GM19240 (cell line): Measurements from ENCODE around the gene NEMF.
"Not testable (repeated sequence)": the region's sequence is repeated elsewhere in the genome, so short reads cannot be mapped to it uniquely, and the experiment has no call there.

ENCODE experiments used
- DNase-seq: peaks from one replicate; pipeline ENCODE4 v3.0.0; 2011; ENCODE audit warnings: low spot score; ENCODE audit not compliant: insufficient read length

The NEMF gene

GRCh38 chr14:49761839-49762551, 90.6 kb downstream of the NEMF start:
- DNase-seq: no peak

DNA sequence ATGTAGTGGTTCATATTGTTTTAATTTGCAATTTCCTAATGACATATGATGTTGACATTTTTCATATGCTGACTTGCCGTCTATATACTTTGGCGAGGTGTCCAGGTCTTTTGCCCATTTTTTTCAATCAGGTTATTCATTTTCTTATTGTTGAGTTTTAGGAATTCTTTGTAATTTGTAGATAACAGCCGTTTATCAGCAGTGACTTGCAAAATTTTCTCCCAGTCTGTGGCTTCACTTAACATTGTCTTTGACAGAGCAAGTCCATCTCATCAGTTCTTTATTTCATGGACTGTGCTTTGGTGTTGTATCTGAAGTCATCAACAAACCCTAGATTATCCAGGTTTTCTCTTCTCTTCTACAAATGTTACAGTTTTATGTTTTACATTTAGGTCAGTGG, 97.2 kb downstream of the NEMF start:
- no peak for DNase-seq

DNA sequence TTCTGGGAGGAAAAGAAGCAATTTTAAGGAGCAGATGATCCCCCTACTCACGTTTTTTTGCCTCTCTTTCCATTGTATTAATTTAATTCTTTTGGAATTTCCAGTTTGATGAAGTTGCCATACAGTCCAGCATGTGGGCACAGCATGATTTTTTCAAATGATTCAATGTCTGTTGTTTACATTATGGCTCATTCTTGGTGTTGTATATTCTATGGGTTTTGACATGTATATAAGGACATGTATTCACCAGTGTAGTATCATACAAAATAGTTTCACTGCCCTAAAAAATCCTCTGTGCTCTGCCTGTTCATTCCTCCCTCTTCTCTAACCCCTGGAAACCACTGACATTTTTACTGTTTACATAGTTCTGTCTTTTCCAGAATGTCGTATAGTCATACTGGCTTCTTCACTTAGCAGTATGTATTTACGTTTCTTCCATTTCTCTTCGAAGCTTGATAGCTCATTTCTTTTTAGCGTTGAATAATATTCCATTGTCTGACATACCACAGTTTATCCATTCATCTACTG, 98.0 kb downstream of the NEMF start:
- DNase-seq: no peak

- DNase-seq: not testable (repeated sequence)
Measured at GRCh38 chr14:49746476-49746875, 106.1 kb downstream of the NEMF start.

- DNase-seq: no peak
Measured at GRCh38 chr14:49745191-49745590, 107.4 kb downstream of the NEMF start.

DNA sequence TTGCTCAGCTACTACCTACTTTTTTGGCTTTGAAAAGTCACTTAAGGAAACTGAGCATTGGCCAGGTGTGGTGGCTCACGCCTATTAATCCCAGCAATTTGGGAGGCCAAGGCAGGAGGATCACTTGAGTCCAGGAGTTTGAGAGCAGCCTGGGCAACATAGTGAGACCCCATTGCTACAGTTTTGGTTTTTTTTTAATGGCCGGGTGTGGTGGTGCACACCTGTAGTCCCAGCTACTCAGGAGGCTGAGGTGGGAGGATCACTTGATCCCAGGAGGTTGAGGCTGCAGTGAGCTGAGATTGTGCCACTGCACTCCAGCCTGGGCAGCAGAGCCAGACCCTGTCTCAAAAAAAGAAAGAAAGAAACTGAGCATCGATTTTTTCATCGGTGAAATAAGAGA, 116.9 kb downstream of the NEMF start:
- not testable (repeated sequence) for DNase-seq

DNA sequence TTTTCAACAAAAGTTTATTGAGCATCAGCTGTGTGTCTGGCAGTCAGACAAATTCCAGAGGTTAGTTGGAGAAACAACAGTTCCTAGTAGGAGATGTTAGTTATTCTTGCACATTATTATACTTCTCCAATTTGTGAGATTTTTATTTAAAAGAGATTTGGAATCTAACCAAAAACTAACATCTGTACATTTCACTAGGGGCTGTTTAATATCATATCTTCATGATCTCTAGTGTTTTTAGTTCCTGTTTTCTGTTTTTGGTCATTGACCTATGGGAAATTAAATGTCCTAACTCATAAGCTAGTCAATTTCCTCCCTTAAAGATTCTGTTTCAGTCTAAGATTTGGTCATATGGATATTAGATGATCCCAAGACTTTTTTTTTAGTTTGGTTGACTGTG, 118.8 kb downstream of the NEMF start:
- DNase-seq: no peak

- no peak for DNase-seq
Measured at GRCh38 chr14:49732896-49733295, 119.7 kb downstream of the NEMF start.
